Stimulated activated CD4-positive, alpha-beta T cell treated with anti-CD3 and anti-CD28 coated beads, Interleukin-4, amount 100 ng/mL, for 24 hours (primary cell): ENCODE measurements around the gene SPESP1.
"Not testable (repeated sequence)": the region's sequence is repeated elsewhere in the genome, so short reads cannot be mapped to it uniquely, and the experiment has no call there.

Experiments
- DNase-seq: peaks from one replicate; pipeline ENCODE4 v3.0.0-alpha.2; 2020

The SPESP1 gene

GRCh38 chr15:68930268-68931022 is at the start of gene SPESP1:
SPESP1 (plus strand) TSS chr15:68930525; CDS start chr15:68930654, 129 bp downstream.
- DNase-seq: peak; percentile 22

GRCh38 chr15:68885070-68885469 is 45.3 kb upstream of the SPESP1 start:
- DNase-seq: no peak

DNA sequence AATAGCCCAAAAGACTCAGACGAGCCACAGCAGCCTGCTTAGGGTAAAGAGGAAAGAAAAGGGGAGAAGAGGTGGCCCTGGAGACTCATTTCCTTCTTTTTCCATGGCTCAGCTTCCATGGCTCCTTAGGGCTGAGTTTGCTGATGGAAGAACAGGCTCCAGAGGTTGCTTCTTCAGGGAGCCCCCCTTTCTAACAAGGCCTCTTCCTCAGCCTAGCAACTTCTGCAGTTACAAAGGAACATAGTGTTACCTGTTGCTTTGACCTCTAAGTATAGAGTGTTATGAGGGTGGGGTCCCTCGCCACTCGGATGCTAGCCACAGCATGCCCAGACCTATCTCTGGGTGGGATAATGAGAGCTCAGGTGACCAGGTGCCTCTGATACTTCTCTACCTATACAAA is 43.2 kb upstream of the SPESP1 start:
- DNase-seq: no peak

DNA sequence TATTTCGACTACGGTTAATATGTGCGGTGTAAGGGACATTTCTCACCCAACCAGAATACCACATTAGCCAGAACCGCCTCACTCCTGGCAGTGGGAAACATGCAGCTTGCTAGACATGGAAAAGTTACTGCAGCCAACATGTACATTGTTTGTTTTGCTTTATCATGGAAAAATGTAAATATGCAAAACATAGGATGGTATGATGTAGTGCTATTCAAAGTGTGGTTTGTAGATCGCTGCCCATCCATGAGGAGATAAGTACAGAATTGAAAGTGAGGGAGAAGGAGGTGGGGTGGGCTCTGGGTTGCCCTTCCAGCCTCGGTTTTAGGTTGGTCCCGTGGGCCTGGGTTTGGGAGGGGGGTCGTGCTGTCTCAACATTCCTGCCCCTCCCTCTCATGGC is 42.5 kb upstream of the SPESP1 start:
- DNase-seq: no peak

DNA sequence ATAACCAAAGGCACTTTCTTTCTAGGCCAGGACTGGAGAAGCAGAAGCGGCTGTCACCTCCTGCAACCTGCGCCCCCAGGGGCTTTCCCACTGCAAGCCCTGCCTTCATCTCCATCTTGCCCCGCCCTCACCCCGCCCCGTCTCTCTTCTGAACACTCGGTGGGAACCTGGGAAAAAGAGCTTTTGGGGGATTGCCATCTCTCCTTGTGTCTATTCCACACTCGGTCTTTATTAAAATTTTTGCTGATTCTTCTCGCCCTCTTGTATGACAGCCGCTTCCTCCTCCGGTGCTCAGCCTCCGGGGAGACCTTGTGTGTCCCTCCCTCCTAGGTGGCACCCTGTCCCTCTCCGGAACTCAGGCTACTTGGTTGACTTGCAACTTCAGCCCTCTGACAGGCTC is 41.9 kb upstream of the SPESP1 start:
- no peak for DNase-seq

DNA sequence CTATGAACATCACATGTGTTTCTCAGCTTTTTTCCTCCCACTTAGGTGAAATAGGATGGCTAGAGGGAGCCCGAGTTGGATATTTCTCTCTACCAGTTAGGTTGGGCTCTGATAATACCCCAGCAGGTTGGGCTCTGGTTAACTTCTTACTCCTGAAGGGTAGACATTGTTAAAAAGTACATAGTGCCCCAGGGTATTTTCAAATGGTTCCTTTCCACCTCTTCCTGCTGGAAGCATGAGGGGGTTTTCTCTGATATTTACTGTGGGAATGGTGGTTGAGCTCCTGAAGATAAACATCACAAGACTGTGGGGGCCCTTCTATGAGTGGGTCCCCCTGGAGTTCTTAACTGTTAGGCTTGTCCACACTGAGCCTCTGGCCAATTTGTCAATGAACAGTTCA is 36.1 kb upstream of the SPESP1 start:
- no peak for DNase-seq

DNA sequence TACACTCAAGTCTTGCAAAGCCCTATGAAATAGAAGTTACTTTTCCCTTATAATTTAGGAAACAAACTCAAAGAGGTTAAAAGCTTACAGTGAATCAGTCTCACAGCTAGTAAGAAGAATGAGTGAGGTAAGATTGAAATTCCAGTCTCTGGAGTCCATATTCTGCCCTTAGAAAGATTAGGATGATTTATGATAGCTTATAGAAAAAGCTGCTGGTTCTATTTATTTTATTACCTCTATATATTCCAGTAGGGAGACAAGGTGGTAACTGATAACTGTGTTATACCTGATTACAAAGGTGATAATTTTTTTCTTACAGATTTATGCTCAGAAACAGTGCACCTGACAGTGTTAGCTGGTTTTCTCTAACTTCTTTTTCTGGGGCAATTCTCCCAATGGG is 34.1 kb upstream of the SPESP1 start:
- DNase-seq: no peak

DNA sequence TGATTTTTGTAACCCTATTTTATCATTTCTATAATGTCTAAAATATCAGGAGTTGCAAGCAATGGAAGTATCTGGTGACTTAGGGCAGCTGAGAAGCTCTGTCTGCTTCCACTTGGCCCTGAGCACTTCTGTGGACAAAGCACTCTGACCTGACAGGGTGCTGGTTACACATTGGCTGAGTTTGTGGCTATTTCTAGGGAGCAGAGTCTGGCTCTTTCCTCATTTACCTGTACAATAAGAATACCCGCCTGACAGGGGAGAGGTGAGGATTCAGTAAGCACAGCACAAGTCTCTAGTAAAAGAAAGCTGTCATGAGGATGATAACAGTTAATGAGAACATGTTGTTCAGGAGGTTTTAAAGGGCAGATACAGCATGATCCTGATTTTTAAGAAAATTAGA is 33.3 kb upstream of the SPESP1 start:
- no peak for DNase-seq

- no peak for DNase-seq
These were observed 30.3 kb upstream of the SPESP1 start for GRCh38 chr15:68900027-68900426.

- no peak for DNase-seq
These were observed 22.9 kb upstream of the SPESP1 start for GRCh38 chr15:68907396-68907923.

GRCh38 chr15:68909601-68910100 is 20.7 kb upstream of the SPESP1 start:
- no peak for DNase-seq

GRCh38 chr15:68910341-68910740 is 20.0 kb upstream of the SPESP1 start:
- DNase-seq: no peak

GRCh38 chr15:68910816-68911215 is 19.5 kb upstream of the SPESP1 start:
- DNase-seq: no peak

- no peak for DNase-seq
These were observed 8.4 kb upstream of the SPESP1 start for GRCh38 chr15:68921926-68922325.

GRCh38 chr15:68924866-68925560 is 5.3 kb upstream of the SPESP1 start:
- DNase-seq: peak; percentile 63

DNA sequence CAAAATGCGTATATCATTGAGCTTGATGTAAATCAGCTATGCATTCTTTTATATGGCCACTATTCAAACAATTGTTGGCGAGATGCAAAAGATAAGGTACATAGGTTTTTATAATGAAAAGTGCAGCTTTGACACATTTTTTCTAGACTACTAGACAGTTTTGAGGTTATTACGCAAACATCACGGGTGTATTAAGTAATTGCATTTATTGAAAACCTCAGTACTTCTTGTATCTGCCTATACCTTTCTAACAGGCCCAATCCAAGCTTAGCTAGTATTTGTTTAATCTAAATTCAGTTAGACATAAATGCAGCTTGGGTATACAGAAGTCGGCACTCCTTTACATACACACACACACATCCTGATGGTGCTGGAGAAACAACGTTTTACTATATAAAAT is 2.7 kb downstream of the SPESP1 start:
- no peak for DNase-seq

- no peak for DNase-seq
These were observed 4.0 kb downstream of the SPESP1 start for GRCh38 chr15:68934341-68934740.

DNA sequence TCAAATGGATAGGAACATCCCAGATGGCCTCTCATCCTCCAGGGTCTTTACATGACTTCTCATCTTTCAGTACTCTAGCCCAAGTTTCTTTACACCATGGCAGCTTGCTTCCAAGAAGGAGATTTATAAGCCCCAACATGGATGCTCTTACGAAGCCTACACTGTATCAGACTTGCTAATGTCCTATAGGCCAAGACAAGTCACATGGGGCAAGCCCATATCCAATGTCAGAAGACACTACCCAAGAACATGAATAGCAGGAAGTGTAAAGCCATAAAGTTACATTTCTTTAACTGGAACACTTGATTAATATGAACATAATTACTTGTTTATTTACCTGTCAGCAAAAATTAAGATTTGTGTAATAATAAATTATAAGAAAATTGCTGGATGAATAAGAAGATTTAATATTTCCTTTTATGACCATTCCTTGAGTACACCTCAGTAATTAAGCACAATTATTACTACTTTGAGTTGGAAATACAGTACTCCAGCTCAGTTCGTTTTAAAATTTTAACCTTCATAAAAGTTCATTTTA is 5.1 kb downstream of the SPESP1 start:
- no peak for DNase-seq

GRCh38 chr15:68939501-68939900 is 9.2 kb downstream of the SPESP1 start:
- DNase-seq: no peak

- no peak for DNase-seq
These were observed 21.5 kb downstream of the SPESP1 start for GRCh38 chr15:68951813-68952212.

DNA sequence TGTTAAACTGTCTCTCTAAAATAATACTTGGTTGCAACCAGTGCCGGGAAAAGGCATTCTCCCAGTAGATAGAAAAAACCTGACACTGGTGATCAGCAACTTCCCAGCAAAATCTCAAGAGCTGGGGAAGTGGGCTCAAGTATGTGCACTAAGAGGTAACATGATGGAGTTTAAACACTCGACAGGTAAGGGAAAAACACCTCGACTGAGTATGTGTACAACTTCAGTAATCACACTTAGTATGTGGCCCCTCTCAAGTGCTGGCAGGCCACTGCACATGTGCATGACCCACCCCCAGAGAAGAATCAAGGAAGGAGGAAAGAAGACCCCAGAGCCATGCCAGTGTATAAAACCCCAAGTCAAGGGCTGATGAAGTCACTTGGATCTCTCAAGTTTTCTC is 27.4 kb downstream of the SPESP1 start:
- no peak for DNase-seq

GRCh38 chr15:68958597-68958996 is 28.3 kb downstream of the SPESP1 start:
- no peak for DNase-seq

DNA sequence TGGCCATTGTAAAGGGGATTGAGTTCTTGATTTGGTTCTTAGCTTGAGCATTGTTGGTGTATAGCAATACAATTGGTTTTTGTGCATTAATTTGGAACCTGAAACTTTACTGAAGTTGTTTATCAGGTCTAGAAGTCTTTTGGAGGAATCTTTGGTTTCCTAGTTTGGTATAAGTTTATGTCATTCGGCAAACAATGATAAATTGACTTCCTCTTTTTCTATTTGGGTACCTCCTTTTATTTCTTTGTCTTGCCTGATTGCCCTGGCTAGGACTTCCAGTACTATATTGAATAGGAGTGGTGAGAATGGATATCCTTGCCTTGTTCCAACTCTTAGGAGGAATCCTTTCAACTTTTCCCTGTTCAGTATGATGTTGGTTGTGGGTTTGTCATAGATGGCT is 32.1 kb downstream of the SPESP1 start:
- no peak for DNase-seq

DNA sequence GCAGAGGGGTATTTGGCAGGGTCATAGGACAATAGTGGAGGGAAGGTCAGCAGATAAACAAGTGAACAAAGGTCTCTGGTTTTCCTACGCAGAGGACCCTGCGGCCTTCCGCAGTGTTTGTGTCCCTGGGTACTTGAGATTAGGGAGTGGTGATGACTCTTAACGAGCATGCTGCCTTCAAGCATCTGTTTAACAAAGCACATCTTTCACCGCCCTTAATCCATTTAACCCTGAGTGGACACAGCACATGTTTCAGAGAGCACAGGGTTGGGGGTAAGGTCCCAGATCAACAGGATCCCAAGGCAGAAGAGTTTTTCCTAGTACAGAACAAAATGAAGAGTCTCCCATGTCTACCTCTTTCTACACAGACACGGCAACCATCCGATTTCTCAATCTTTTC is 33.4 kb downstream of the SPESP1 start:
- not testable (repeated sequence) for DNase-seq
